ELR (cell line): ENCODE results near the gene TNFAIP8L2.
A peak's percentile ranks its signal among the peaks of the same experiment; 100 is the strongest.
"Not testable (repeated sequence)": the region's sequence is repeated elsewhere in the genome, so short reads cannot be mapped to it uniquely, and the experiment has no call there.

Experiments used
- DNase-seq: peaks from one replicate; pipeline ENCODE4 v3.0.0-alpha.2; 2015; ENCODE audit warnings: low read depth

TNFAIP8L2 gene

GRCh38 chr1:151189637-151190445, 33.4 kb downstream of the TNFAIP8L2 start, which contains the start of gene VPS72:
Gene VPS72, minus strand, starts transcription at chr1:151190197. Its CDS starts 76 bp downstream, at chr1:151190121.
- DNase-seq, result peak; percentile 93

GRCh38 chr1:151192047-151192446, 35.6 kb downstream of the TNFAIP8L2 start:
- DNase-seq, result no peak

- DNase-seq, result no peak
These were observed 36.9 kb downstream of the TNFAIP8L2 start for GRCh38 chr1:151193304-151193703.

GRCh38 chr1:151193856-151194255, 37.4 kb downstream of the TNFAIP8L2 start:
- peak; percentile 25 for DNase-seq

GRCh38 chr1:151194894-151195594, 38.6 kb downstream of the TNFAIP8L2 start:
- peak; percentile 99 for DNase-seq

- peak; percentile 95 for DNase-seq
These were observed 39.9 kb downstream of the TNFAIP8L2 start for GRCh38 chr1:151196292-151196800.

- no peak for DNase-seq
These were observed 41.4 kb downstream of the TNFAIP8L2 start for GRCh38 chr1:151197863-151198253.

GRCh38 chr1:151198254-151199127, 42.0 kb downstream of the TNFAIP8L2 start, which contains the start of gene PIP5K1A:
Gene PIP5K1A, plus strand, starts transcription at chr1:151198552. Its CDS starts 445 bp downstream, at chr1:151198997.
- DNase-seq, result peak; percentile 99

- peak; percentile 96 for DNase-seq
These were observed 43.6 kb downstream of the TNFAIP8L2 start for GRCh38 chr1:151199873-151200581.

- not testable (repeated sequence) for DNase-seq
These were observed 49.0 kb downstream of the TNFAIP8L2 start for GRCh38 chr1:151205381-151205965.
